Ishikawa (cell line): ENCODE data around the gene DDX17.

Experiments
- CEBPB ChIP-seq: IDR thresholded peaks from 2 replicates; pipeline ENCODE4 v1.6.1; 2012
- EP300 ChIP-seq: IDR thresholded peaks from 2 replicates; pipeline ENCODE4 v1.6.1; 2012; ENCODE audit warnings: borderline replicate concordance

DNA sequence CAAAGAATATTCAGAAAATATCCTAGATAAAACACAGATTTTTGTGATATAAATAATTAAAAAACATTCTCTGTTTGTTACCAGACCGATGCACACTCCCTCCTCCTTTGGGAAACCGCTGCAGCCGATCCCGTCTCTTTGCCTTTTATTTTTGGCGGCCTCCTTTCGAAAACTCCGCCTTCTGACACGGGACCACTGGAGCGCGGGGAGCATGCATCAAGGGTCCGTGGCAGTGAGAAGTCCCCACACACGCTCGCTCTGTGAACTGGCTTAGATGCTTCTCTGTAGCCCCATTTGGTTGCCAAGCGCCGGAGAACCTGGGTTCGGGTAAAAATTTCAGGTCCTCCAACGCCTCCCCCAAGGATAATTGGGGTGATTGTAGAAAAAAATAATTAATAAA, 17.0 kb downstream of the DDX17 start:
- TF ChIP-seq CEBPB (no peak), EP300 (no peak)
